K562 (cell line): ENCODE measurements around the gene MARVELD1. TPM values are rescaled to one million over a fixed set of nuclear protein-coding genes. Genes with fewer than 3 reads are reported as not detected.

Experiments
- ATAC-seq: fragments of 200-7000 bp; cut with Tn5 transposase; 3 replicates; pipeline ENCODE4 v1.9.1; 2020; ENCODE audit warnings: moderate library complexity
- BruUV-seq: library from RNA; stranded (reverse); fragments of 400-500 nt; replicated peaks from 2 replicates; lab custom pipeline; 2021; lab: Mats Ljungman, UMichigan
- CTCF ChIA-PET: fragments of 300-600 bp; formaldehyde crosslinking; extraction: SDS; loops from one replicate; lab custom pipeline; 2021; ENCODE audit warnings: low intra/inter-chr PET ratio; lab: Yijun Ruan, JAX
- POLR2A ChIA-PET: fragments of 300-600, 350-650 bp; sonication (Branson Sonifier 250); formaldehyde crosslinking; extraction: SDS; loops from one replicate; lab custom pipeline; 2021; ENCODE audit warnings: antibody characterized with exemption, inconsistent platforms; lab: Yijun Ruan, JAX
- DNase-seq, 4 experiments: peaks; one replicate each; pipeline versions ENCODE4 v3.0.0 to v3.0.0-alpha.2; 2011 to 2018; ENCODE audit warnings: low spot score in 3 of 4, mixed read lengths in 3 of 4; ENCODE audit errors: extremely low read depth in 1 of 4
- FAIRE-seq: peaks from 2 replicates; lab custom pipeline; 2011; peaks lifted over from hg19 to GRCh38; lab: Jason Lieb, UNC
- H2AFZ ChIP-seq: 2 replicates; pipeline ENCODE4 v1.6.0; 2011; ENCODE audit warnings: low read depth, low read length, control low read depth, inconsistent platforms
- H3K27ac ChIP-seq: fragments of 200-600 bp; 3 replicates; pipeline ENCODE4 v1.8.0; 2011; ENCODE audit warnings: low read depth, mild to moderate bottlenecking, control low read depth, inconsistent platforms, low read length, moderate library complexity, mixed read lengths; ENCODE audit errors: extremely low read depth
- H3K27me3 ChIP-seq, 2 experiments: fragments of 300-600 bp in 1 of 2; 2 replicates in 1 of 2; 3 replicates in 1 of 2; pipeline versions ENCODE4 v1.6.0 to v1.8.0; 2011; ENCODE audit warnings: inconsistent platforms in 2 of 2, low read length in 2 of 2, mild to moderate bottlenecking in 1 of 2, mixed read lengths in 1 of 2, moderate library complexity in 1 of 2; ENCODE audit not compliant: control insufficient read depth in 2 of 2, insufficient read depth in 2 of 2
- H3K36me3 ChIP-seq: fragments of 300-600 bp; 3 replicates; pipeline ENCODE4 v1.8.0; 2011; ENCODE audit warnings: mild to moderate bottlenecking, low read length, inconsistent platforms; ENCODE audit not compliant: control insufficient read depth, insufficient read depth
- H3K4me1 ChIP-seq, 2 experiments: fragments of 200-600 bp in 1 of 2; replicated peaks in 1 of 2; 2 replicates in 1 of 2; 3 replicates in 1 of 2; pipeline versions ENCODE4 v1.5.1 to v1.8.0; 2011; ENCODE audit warnings: inconsistent platforms in 2 of 2, low read length in 2 of 2, mild to moderate bottlenecking in 1 of 2, mixed read lengths in 1 of 2, moderate library complexity in 1 of 2; ENCODE audit not compliant: control insufficient read depth in 2 of 2, insufficient read depth in 2 of 2
- H3K4me2 ChIP-seq: 2 replicates; pipeline ENCODE4 v1.6.1; 2011; ENCODE audit warnings: low read length, control low read depth, inconsistent platforms, mixed read lengths; ENCODE audit not compliant: insufficient read depth
- H3K4me3 ChIP-seq: fragments of 200-600 bp; sonication (generic), shearing (Covaris generic); 2 replicates; pipeline ENCODE4 v1.5.1; 2016; ENCODE audit warnings: control low read depth, inconsistent platforms
- H3K79me2 ChIP-seq: fragments of 200-600 bp; 3 replicates; pipeline ENCODE4 v1.8.0; 2011; ENCODE audit warnings: low read length, inconsistent platforms; ENCODE audit not compliant: control insufficient read depth, insufficient read depth
- H3K9ac ChIP-seq, 2 experiments: 2 replicates each; pipeline versions ENCODE4 v1.6.0 to v1.6.1; 2011; ENCODE audit warnings: low read depth in 2 of 2, low read length in 2 of 2, control low read depth in 1 of 2, inconsistent platforms in 1 of 2, mild to moderate bottlenecking in 1 of 2, mixed read lengths in 1 of 2; ENCODE audit not compliant: insufficient read depth in 1 of 2
- H3K9me1 ChIP-seq: one replicate; pipeline ENCODE4 v1.6.0; 2011; ENCODE audit warnings: inconsistent platforms, mild to moderate bottlenecking, low read length, moderate library complexity; ENCODE audit not compliant: control insufficient read depth, insufficient read depth
- H3K9me3 ChIP-seq: replicated peaks from 2 replicates; pipeline ENCODE4 v1.5.1; 2011; ENCODE audit warnings: low read depth, low read length, inconsistent platforms; ENCODE audit not compliant: control insufficient read depth, insufficient read depth
- H4K20me1 ChIP-seq: replicated peaks from 2 replicates; pipeline ENCODE4 v1.6.1; 2011; ENCODE audit warnings: low read length, inconsistent platforms, mixed read lengths; ENCODE audit not compliant: control insufficient read depth, insufficient read depth
- CTCF ChIP-seq, 3 experiments: IDR thresholded peaks in 2 of 3; conservative IDR thresholded peaks in 1 of 3; 2 replicates each; pipeline ENCODE4 v1.5.1; 2011 to 2012; ENCODE audit warnings: low read length in 3 of 3, mild to moderate bottlenecking in 3 of 3, control low read depth in 2 of 3, improper control_type of control experiment in 1 of 3, inconsistent platforms in 1 of 3, low read depth in 1 of 3, mixed read lengths in 1 of 3, moderate library complexity in 1 of 3; ENCODE audit not compliant: insufficient read depth in 2 of 3
- DEAF1 ChIP-seq: fragments of 450-650 bp; formaldehyde crosslinking; IDR thresholded peaks from 2 replicates; pipeline ENCODE4 v1.4.0; 2020; ENCODE audit warnings: mild to moderate bottlenecking, moderate library complexity
- HDGF ChIP-seq: fragments of 450-650 bp; IDR thresholded peaks from 2 replicates; pipeline ENCODE4 v1.6.1; 2016
- RAD21 ChIP-seq, 2 experiments: fragments of 250-450 bp in 1 of 2; fragments of 450-650 bp in 1 of 2; sonication (Bioruptor Pico) in 1 of 2; formaldehyde crosslinking in 1 of 2; IDR thresholded peaks in 1 of 2; conservative IDR thresholded peaks in 1 of 2; 2 replicates each; pipeline versions ENCODE4 v1.4.0 to v1.8.0; 2020 to 2022; ENCODE audit warnings: mild to moderate bottlenecking in 2 of 2, moderate library complexity in 1 of 2
- REST ChIP-seq, 2 experiments: fragments of 450-650 bp; formaldehyde crosslinking in 1 of 2; IDR thresholded peaks; 2 replicates each; pipeline versions ENCODE4 v1.4.0 to v1.6.1; 2014 to 2020; ENCODE audit warnings: mild to moderate bottlenecking in 2 of 2, borderline replicate concordance in 1 of 2, low read depth in 1 of 2
- SMARCE1 ChIP-seq: fragments of 450-650 bp; IDR thresholded peaks from 2 replicates; pipeline ENCODE4 v1.7.1; 2016; ENCODE audit warnings: mild to moderate bottlenecking
- SMC3 ChIP-seq: conservative IDR thresholded peaks from 2 replicates; pipeline ENCODE4 v1.6.1; 2011; ENCODE audit warnings: low read depth, low read length, improper control_type of control experiment; ENCODE audit not compliant: insufficient read depth
- WGBS: fragments of 100-300 bp; shearing (Covaris generic); methylation state at CpG from one replicate; pipeline ENCODE4 v1.1.6; 2016; ENCODE audit warnings: low coverage, mixed read lengths; ENCODE audit not compliant: insufficient coverage; ENCODE audit errors: missing lambda C conversion rate; 5-methylcytosine and 5-hydroxymethylcytosine counted together
- in situ Hi-C: fragments of 300-500 bp; cut with MboI; formaldehyde crosslinking; loops from 4 replicates; pipeline ENCODE4 v1.15.0; 2018; ENCODE audit warnings: inconsistent platforms, mixed read lengths
- intact Hi-C: fragments of 100-400 bp; cut with micrococcal nuclease; formaldehyde crosslinking; loops from 2 replicates; pipeline ENCODE4 v1.14.2; 2022
- polyA plus RNA-seq, 8 experiments: library from polyadenylated mRNA; depleted of rRNA in 4 of 8; stranded (reverse) in 5 of 8; unstranded in 3 of 8; fragments of >200 nt; fragmentation: Nextera tagmentation in 2 of 8; fragmentation: Illumina TruSeq in 1 of 8; extraction: Ambion mirVana in 2 of 8; extraction: Trizol in 1 of 8; gene quantifications; 2 replicates each; pipeline versions ENCODE4 v1.2.1 to v1.2.3, GENCODE V29; 2011 to 2014; ENCODE audit warnings: inconsistent platforms in 1 of 8, missing spikeins in 1 of 8
- total RNA-seq, 7 experiments: library from RNA; depleted of rRNA in 6 of 7; stranded (reverse); fragments of >200 nt in 6 of 7; fragmentation: Illumina TruSeq in 2 of 7; extraction: Trizol in 2 of 7; gene quantifications; 2 replicates each; pipeline versions ENCODE4 v1.2.1 to v1.2.3, GENCODE V29; 2011 to 2021; ENCODE audit warnings: low replicate concordance in 1 of 7

The MARVELD1 gene
- total and polyA plus RNA-seq, 9 of the 15 experiments (the other 6 are each of a cell fraction or from before 2014, with no cell fraction given), result 2.7 to 12.5 (median 5.3) TPM

- peak; percentile 98 for ATAC-seq
These were observed 12.0 kb upstream of the MARVELD1 start for GRCh38 chr10:97701438-97702069.

More at GRCh38 chr10:97701438-97702069, 12.0 kb upstream of the MARVELD1 start:
- Histone ChIP-seq H3K4me2 (no peak overlapping the region), H4K20me1 (no peaks in the 10 kb centered on the region), H3K36me3 (no peaks in the 10 kb centered on the region), H3K27me3 (no peaks in the 10 kb centered on the region), H3K9me1 (no peaks in the 10 kb centered on the region), H2AFZ (0 out of 2 replicates have a peak overlapping the region, but pooled peaks have one; percentile 32), H3K9me3 (no peaks in the 10 kb centered on the region), H3K9ac (no peak overlapping the region), H3K79me2 (no peaks in the 10 kb centered on the region), H3K4me3 (no peak overlapping the region), H3K27ac (no peak overlapping the region), H3K4me1 (peaks cover 0 to 3% of the 10 kb centered on the region in 2 experiments; a peak in 4 of 5 replicates)
- peak; percentile 55 to 73 (median 64) for DNase-seq
- WGBS, result 16% methylated on average over 8 of the region's 12 CpGs
- in situ Hi-C loops (no loop called here), intact Hi-C loops (loop anchor here (1.0 to 2.0 kb wide), 2 partner anchors 25 to 30 kb away; no protein-coding TSS in a partner anchor)
- TF ChIP-seq HDGF (no peak), DEAF1 (CRISPR knock-in tag) (peak; percentile 47; the same call in 1 of the 2 replicates), SMARCE1 (no peak), REST (IDR thresholded peaks at IDR 0.05; ENCODE audit: borderline replicate concordance) (peak; percentile 53; the same call in 1 of the 2 replicates), REST (CRISPR knock-in tag; IDR thresholded peaks at IDR 0.05; ENCODE audit: low read depth) (no peak), CTCF (IDR thresholded peaks at IDR 0.05 in 2 of 3, conservative IDR thresholded peaks at IDR 0.05 in 1 of 3; ENCODE audit: insufficient read depth in 2 of 3, low read depth in 1 of 3, low read length in 3 of 3) (peak; percentile 74 to 90 (median 87)), SMC3 (peak; percentile 79), RAD21 (CRISPR knock-in tag; conservative IDR thresholded peaks at IDR 0.05 in 1 of 2, IDR thresholded peaks at IDR 0.05 in 1 of 2) (peak; percentile 62 to 79)
- BruUV-seq, result no TSS peak
- POLR2A ChIA-PET, result interaction anchor here (0.5 to 1.5 kb wide), 5 partner anchors 15 to 373 kb away, joined by 3 to 4 read pairs (median 3); partner anchors contain the start of genes AVPI1 and ZFYVE27
- peak; percentile 89 for FAIRE-seq
- CTCF ChIA-PET, result interaction anchor here (1.0 to 2.5 kb wide), 2 partner anchors 30 to 31 kb away, joined by 4 to 9 read pairs; no protein-coding TSS in a partner anchor
